Stomach smooth muscle (tissue), 2 donors: ENCODE results near the gene PHEX.

Experiments used
- H3K27ac ChIP-seq: one replicate; pipeline ENCODE4 v1.7.0; 2013; ENCODE audit warnings: mild to moderate bottlenecking, low read length, inconsistent platforms
- H3K27me3 ChIP-seq, 2 donors: one replicate each; pipeline ENCODE4 v1.7.0; 2013; ENCODE audit warnings: low read length in 2 of 2; ENCODE audit not compliant: insufficient read depth in 2 of 2, control insufficient read depth in 1 of 2
- H3K36me3 ChIP-seq, 2 donors: one replicate each; pipeline ENCODE4 v1.7.0; 2013; ENCODE audit warnings: low read length in 2 of 2; ENCODE audit not compliant: control insufficient read depth in 2 of 2, insufficient read depth in 2 of 2
- H3K4me1 ChIP-seq: one replicate; pipeline ENCODE4 v1.7.0; 2013; ENCODE audit warnings: low read length; ENCODE audit not compliant: control insufficient read depth, insufficient read depth
- H3K4me3 ChIP-seq, 2 donors: one replicate each; pipeline ENCODE4 v1.7.0; 2013; ENCODE audit warnings: low read length in 2 of 2
- H3K9ac ChIP-seq, 2 donors: one replicate each; pipeline ENCODE4 v1.7.0; 2013; ENCODE audit warnings: low read length in 2 of 2, mild to moderate bottlenecking in 1 of 2
- H3K9me3 ChIP-seq, 2 donors: one replicate each; pipeline ENCODE4 v1.7.0; 2013; ENCODE audit warnings: low read length in 2 of 2; ENCODE audit not compliant: control insufficient read depth in 2 of 2
- donor health status: healthy.
- donor health status: Pancreatic carcinoma.

PHEX gene

GRCh38 chrX:22039541-22039940 is 7.4 kb downstream of the PHEX start:
- Histone ChIP-seq H3K9me3 (no peaks in the 10 kb centered on the region), H3K4me1 (no peaks in the 10 kb centered on the region), H3K36me3 (no peaks in the 10 kb centered on the region), H3K9ac (no peak overlapping the region), H3K27me3 (peaks cover 0 to 15% of the 10 kb centered on the region in 2 donors), H3K4me3 (no peak overlapping the region), H3K27ac (no peak overlapping the region)

GRCh38 chrX:22040184-22040583 is 8.1 kb downstream of the PHEX start:
- no peak overlapping the region for H3K9ac ChIP-seq
- no peaks in the 10 kb centered on the region for H3K36me3 ChIP-seq
- H3K27ac ChIP-seq: no peak overlapping the region
- H3K9me3 ChIP-seq: no peaks in the 10 kb centered on the region
- H3K4me1 ChIP-seq: no peaks in the 10 kb centered on the region
- no peak overlapping the region for H3K4me3 ChIP-seq
- peaks cover 0 to 15% of the 10 kb centered on the region in 2 donors for H3K27me3 ChIP-seq

- H3K36me3 ChIP-seq: no peaks in the 10 kb centered on the region
- no peak overlapping the region for H3K9ac ChIP-seq
- H3K4me3 ChIP-seq: no peak overlapping the region
- no peaks in the 10 kb centered on the region for H3K4me1 ChIP-seq
- no peaks in the 10 kb centered on the region for H3K9me3 ChIP-seq
- H3K27me3 ChIP-seq: peaks cover 0 to 19% of the 10 kb centered on the region in 2 donors
- H3K27ac ChIP-seq: no peak overlapping the region
Measured at GRCh38 chrX:22041907-22042530, 9.9 kb downstream of the PHEX start.

DNA sequence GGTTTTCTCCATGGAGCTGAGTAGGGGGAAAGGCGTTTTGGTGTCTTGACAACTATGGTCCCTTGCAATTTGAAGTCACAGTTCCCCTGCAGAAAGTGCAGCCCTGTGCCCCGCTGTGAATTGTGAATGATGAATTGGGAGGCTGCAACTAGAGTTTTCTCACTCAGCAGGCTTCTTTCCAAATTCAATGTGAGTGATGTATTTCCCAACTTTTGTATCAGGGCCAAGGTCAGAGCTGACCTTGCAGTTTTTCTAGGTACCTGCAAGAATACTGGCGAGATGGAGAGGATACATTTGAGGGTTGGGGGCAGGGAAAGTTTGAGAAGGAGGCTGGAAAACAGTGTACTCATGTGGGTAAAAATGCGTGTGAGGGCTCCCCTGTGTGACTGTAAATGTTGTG is 11.7 kb downstream of the PHEX start:
- Histone ChIP-seq H3K9me3 (no peaks in the 10 kb centered on the region), H3K27me3 (peaks cover 0 to 15% of the 10 kb centered on the region in 2 donors), H3K27ac (no peak overlapping the region), H3K36me3 (no peaks in the 10 kb centered on the region), H3K9ac (no peak overlapping the region), H3K4me3 (no peak overlapping the region), H3K4me1 (no peaks in the 10 kb centered on the region)

DNA sequence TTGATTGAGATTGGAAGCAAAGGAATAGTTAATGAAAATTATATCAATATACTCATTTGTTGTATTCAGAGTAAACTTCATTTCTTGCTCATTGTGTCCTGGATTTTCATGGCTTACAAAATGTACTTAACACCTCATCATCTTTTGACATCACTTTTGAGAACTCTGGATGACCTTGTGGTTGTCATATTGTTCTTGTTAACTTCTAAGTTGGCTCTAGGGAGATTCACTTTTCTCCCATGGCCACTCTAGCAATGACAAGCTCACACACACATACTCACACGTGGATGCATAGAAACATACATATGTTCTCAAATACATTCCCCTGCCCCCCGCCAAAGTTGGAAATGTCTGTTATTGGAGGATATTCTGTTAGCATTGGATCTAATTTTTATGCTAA is 15.3 kb downstream of the PHEX start:
- Histone ChIP-seq H3K4me1 (no peaks in the 10 kb centered on the region), H3K27me3 (peaks cover 0 to 8% of the 10 kb centered on the region in 2 donors), H3K27ac (no peak overlapping the region), H3K9ac (no peak overlapping the region), H3K36me3 (no peaks in the 10 kb centered on the region), H3K4me3 (no peak overlapping the region), H3K9me3 (no peaks in the 10 kb centered on the region)

- Histone ChIP-seq H3K4me3 (no peak overlapping the region), H3K27ac (no peak overlapping the region), H3K9ac (no peak overlapping the region), H3K36me3 (no peaks in the 10 kb centered on the region), H3K27me3 (no peaks in the 10 kb centered on the region), H3K4me1 (no peaks in the 10 kb centered on the region), H3K9me3 (no peaks in the 10 kb centered on the region)
Measured at GRCh38 chrX:22053481-22053880, 21.4 kb downstream of the PHEX start.

DNA sequence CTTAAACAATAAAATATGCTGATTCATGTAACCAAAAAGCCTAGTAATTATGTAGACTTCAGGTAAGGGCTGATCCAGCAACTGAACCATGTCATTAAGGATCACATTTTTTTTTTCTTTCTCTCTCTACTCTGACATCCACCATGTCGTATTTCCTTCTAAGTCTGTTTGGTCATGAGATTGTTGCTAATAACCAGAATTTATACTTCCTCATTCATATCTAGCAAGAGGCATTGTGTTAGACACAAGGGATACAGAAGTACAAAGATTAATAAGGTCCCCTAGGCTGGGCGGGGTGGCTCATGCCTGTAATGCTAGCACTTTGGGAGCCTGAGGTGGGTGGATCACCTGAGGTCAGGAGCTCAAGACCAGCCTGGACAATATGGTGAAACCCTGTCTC is 24.1 kb downstream of the PHEX start:
- Histone ChIP-seq H3K27ac (no peak overlapping the region), H3K36me3 (no peaks in the 10 kb centered on the region), H3K4me3 (no peak overlapping the region), H3K9me3 (no peaks in the 10 kb centered on the region), H3K9ac (no peak overlapping the region), H3K4me1 (no peaks in the 10 kb centered on the region), H3K27me3 (no peaks in the 10 kb centered on the region)

- no peak overlapping the region for H3K27ac ChIP-seq
- no peaks in the 10 kb centered on the region for H3K9me3 ChIP-seq
- H3K4me3 ChIP-seq: no peak overlapping the region
- no peak overlapping the region for H3K9ac ChIP-seq
- no peaks in the 10 kb centered on the region for H3K4me1 ChIP-seq
- no peaks in the 10 kb centered on the region for H3K27me3 ChIP-seq
- H3K36me3 ChIP-seq: no peaks in the 10 kb centered on the region
Measured at GRCh38 chrX:22057667-22058066, 25.5 kb downstream of the PHEX start.

- H3K4me3 ChIP-seq: no peak overlapping the region
- H3K27me3 ChIP-seq: no peaks in the 10 kb centered on the region
- no peaks in the 10 kb centered on the region for H3K9me3 ChIP-seq
- H3K27ac ChIP-seq: no peak overlapping the region
- no peak overlapping the region for H3K9ac ChIP-seq
- no peaks in the 10 kb centered on the region for H3K36me3 ChIP-seq
- no peaks in the 10 kb centered on the region for H3K4me1 ChIP-seq
Measured at GRCh38 chrX:22059775-22060174, 27.6 kb downstream of the PHEX start.

DNA sequence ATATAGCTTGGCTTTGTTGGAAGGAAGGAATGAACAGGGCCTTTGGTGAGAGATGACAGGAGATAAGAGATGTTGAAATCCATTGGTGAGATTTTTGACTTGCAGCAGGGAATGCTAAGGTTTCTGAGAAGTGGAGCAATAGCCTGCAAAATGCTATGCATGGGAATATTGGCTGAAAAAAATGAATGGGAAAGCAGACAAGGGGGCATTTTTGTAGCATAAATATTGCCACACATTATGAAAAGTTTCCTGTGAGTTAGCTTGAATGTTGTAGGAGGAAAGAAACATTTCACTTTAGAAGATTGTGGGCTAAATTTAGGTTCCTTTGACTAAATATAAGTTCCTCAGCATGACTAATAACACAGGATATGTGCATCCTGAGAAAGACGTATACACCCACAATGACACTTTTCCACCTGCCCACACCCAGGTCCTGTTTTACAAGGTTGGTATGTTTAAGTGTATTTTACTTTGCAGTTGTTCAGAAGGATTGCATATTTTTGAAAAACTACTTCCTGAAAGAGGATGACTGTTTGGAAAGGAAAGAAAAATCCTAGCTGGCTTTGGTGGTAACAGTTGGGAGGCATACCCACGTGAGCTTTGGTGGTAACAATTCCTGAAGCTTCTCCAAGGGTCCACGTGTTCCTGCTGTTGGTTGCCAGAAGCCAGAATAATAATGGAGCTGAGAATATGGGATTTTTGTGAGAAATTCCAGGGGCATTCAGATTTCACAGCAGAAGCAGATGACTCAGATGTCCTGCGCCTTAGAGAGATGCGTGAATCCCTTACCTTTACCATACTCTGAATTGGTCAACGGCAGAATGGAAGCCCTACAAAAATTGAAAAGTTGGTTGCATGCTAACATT is 28.5 kb downstream of the PHEX start:
- H3K36me3 ChIP-seq: no peaks in the 10 kb centered on the region
- H3K9me3 ChIP-seq: no peaks in the 10 kb centered on the region
- H3K4me3 ChIP-seq: no peak overlapping the region
- no peaks in the 10 kb centered on the region for H3K27me3 ChIP-seq
- no peak overlapping the region for H3K9ac ChIP-seq
- H3K4me1 ChIP-seq: no peaks in the 10 kb centered on the region
- no peak overlapping the region for H3K27ac ChIP-seq

GRCh38 chrX:22063284-22063683 is 31.2 kb downstream of the PHEX start:
- H3K4me3 ChIP-seq: no peak overlapping the region
- H3K9me3 ChIP-seq: no peaks in the 10 kb centered on the region
- H3K9ac ChIP-seq: no peak overlapping the region
- no peaks in the 10 kb centered on the region for H3K27me3 ChIP-seq
- H3K36me3 ChIP-seq: no peaks in the 10 kb centered on the region
- H3K27ac ChIP-seq: no peak overlapping the region
- no peaks in the 10 kb centered on the region for H3K4me1 ChIP-seq
